NCI-H146 treated with DMSO at 0.1 percent for 48 hours (cell line): ENCODE measurements around the gene ITGB2.

Source experiments
- DNase-seq: peaks from one replicate; lab custom pipeline; 2025; ENCODE audit not compliant: unreplicated experiment; lab: John Stamatoyannopoulos, UW

Gene ITGB2

GRCh38 chr21:44850905-44851657 lies 69.6 kb downstream of the ITGB2 start:
- DNase-seq, result no peak

- no peak for DNase-seq
Measured at GRCh38 chr21:44850208-44850800, 70.4 kb downstream of the ITGB2 start.

- DNase-seq, result no peak
Measured at GRCh38 chr21:44849616-44850130, 71.0 kb downstream of the ITGB2 start.

- no peak for DNase-seq
Measured at GRCh38 chr21:44848821-44849521, 71.7 kb downstream of the ITGB2 start.

GRCh38 chr21:44847261-44848056 lies 73.2 kb downstream of the ITGB2 start:
- DNase-seq, result no peak

- DNase-seq, result no peak
Measured at GRCh38 chr21:44846485-44847260, 74.0 kb downstream of the ITGB2 start.

- no peak for DNase-seq
Measured at GRCh38 chr21:44846224-44846484, 74.5 kb downstream of the ITGB2 start.

GRCh38 chr21:44845418-44846223 lies 75.1 kb downstream of the ITGB2 start:
- DNase-seq, result peak; percentile 4

- no peak for DNase-seq
Measured at GRCh38 chr21:44844256-44844655, 76.4 kb downstream of the ITGB2 start.

- DNase-seq, result no peak
Measured at GRCh38 chr21:44842721-44843445, 77.8 kb downstream of the ITGB2 start.

GRCh38 chr21:44842087-44842486 lies 78.6 kb downstream of the ITGB2 start:
- no peak for DNase-seq

- DNase-seq, result no peak
Measured at GRCh38 chr21:44840771-44841170, 79.9 kb downstream of the ITGB2 start.

GRCh38 chr21:44838951-44839350 lies 81.7 kb downstream of the ITGB2 start:
- no peak for DNase-seq

GRCh38 chr21:44838039-44838895 lies 82.4 kb downstream of the ITGB2 start:
- no peak for DNase-seq

- DNase-seq, result no peak
Measured at GRCh38 chr21:44837537-44837936, 83.2 kb downstream of the ITGB2 start.

- no peak for DNase-seq
Measured at GRCh38 chr21:44836666-44837471, 83.8 kb downstream of the ITGB2 start.

- no peak for DNase-seq
Measured at GRCh38 chr21:44836349-44836665, 84.4 kb downstream of the ITGB2 start.
